IPS DF 4.7 (cell line): ENCODE measurements around the gene NDC80.

Experiments
- DNase-seq: peaks from one replicate; pipeline ENCODE4 v3.0.0-alpha.2; 2013; ENCODE audit warnings: low spot score; ENCODE audit errors: extremely low read depth

Gene NDC80

DNA sequence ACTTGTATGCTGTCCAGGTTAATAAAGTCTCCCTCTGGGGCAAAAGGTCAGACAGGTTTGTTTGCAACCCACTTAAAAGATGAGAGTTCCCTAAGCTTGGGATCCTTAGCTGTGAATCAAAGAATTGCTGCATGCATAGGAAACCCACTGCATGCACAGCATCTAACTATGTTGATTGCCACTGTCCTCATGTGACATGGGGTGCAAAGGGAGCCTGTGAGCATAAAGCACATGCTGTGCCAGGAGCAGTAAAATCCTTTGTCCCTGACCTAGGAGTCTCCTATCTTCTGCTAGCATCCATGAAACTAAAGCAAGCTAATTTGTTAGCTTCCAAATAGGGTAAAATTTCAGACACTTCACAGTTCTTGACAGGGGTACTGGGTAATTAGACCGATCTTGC, 13.8 kb upstream of the NDC80 start:
- DNase-seq = no peak

GRCh38 chr18:2559249-2559648, 12.1 kb upstream of the NDC80 start:
- no peak for DNase-seq

GRCh38 chr18:2564373-2564772, 7.0 kb upstream of the NDC80 start:
- no peak for DNase-seq

GRCh38 chr18:2568129-2568528, 3.2 kb upstream of the NDC80 start:
- DNase-seq = no peak

- no peak for DNase-seq
Observed at GRCh38 chr18:2568605-2569004, 2.8 kb upstream of the NDC80 start.

DNA sequence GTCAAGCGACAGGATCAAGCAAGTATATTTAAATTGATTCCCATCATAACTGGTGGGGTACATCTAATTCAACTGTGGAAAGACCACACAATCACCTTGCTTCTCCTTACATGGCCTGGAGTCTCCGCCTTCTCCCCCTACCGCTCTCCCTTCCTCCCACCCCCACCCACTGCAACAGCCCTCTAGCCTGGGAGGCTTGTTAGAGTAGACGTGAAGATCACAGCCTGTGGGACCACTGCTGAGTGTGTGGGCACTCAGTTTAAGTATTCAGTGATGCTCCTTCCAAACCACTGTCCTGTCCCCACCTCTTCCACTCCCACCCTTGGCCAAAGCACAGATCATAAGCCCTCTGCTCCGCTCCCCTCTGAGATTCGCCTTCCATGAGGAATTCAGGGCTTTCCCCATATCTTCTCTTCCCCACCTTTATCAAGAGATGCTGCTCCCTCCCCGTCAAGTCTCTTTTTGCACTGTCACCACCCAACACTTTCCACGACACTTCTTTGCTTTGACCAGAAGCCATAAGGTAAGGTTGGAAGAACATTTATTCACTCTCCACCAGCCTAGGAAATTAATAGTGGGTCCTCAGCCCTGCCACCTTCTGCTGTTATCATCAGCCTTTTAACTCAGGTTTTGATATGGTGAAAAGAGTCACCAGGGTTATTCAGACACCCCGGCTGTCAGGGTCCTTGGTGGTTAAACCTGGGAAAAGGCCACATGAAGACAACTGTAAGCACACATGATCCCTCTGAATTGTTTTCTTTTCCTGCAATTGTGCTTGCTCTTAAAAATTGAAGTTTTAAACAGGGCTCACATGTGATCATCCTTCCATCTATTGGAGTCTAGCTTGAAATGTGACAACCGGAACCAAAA, 1.8 kb upstream of the NDC80 start:
- DNase-seq = no peak

GRCh38 chr18:2570772-2571199, 571 bp upstream of the NDC80 start:
- DNase-seq = no peak

- DNase-seq = no peak
Observed at GRCh38 chr18:2572171-2572569, 813 bp downstream of the NDC80 start.

- DNase-seq = no peak
Observed at GRCh38 chr18:2572892-2573291, 1.5 kb downstream of the NDC80 start.

DNA sequence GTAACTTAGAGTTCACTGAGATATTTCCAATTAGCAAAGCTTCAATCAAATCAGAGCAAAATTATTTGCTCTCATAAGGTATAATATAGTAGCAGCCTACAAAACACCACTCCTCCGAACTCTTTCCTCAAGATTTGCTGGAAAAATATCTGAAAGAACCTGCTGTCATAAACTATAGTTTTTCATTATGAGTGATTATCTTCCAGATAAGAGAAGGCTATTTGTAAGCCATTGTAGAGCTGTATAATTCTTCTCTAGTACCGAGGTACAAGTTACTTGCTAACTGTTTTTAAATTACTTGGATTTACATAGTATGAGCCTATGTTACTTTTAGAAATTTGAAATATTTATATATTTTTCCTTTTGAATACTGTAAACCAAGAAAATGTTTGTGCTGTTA, 2.1 kb downstream of the NDC80 start:
- no peak for DNase-seq

GRCh38 chr18:2587788-2588187, 16.4 kb downstream of the NDC80 start:
- DNase-seq = no peak

- DNase-seq = no peak
Observed at GRCh38 chr18:2588666-2589344, 17.4 kb downstream of the NDC80 start.

GRCh38 chr18:2589345-2590068, 18.1 kb downstream of the NDC80 start:
- DNase-seq = no peak

DNA sequence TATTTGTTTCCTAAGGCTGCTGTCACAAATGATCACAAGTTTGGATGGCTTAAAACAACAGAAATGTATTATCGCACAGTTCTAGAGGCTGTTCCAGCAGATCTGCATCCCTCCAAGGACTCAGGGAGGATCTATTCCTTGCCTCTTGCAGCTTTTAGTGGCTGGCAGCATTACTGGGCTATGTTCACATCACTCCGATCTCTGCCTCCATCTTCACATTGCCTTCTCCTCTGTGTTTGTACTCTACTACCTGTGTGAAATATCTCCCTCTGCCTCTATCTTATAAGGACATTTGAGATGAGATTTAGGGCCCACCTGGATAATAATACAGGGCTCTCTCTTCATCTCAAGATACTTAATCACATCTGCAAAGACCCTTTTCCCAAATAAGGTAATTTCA, 18.9 kb downstream of the NDC80 start:
- DNase-seq = no peak

- DNase-seq = no peak
Observed at GRCh38 chr18:2597639-2598038, 26.3 kb downstream of the NDC80 start.

GRCh38 chr18:2602844-2603243, 31.5 kb downstream of the NDC80 start:
- DNase-seq = no peak

DNA sequence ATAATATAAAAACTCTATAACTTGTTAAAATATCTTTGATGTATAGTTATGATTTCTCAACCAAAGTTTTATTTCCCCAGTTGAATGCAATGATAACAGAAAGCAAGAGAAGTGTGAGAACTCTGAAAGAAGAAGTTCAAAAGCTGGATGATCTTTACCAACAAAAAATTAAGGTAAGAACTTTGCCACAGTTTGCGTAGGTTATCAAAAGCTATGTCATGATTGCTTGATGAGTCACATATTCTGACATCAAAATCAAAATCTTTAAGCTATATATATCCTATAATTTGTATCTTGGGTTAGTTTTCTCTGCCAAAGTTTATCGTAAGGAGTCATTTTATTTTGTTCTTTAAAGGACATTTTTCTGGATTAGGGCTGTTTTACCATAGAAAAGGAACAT, 35.0 kb downstream of the NDC80 start:
- DNase-seq = no peak

GRCh38 chr18:2609604-2610003, 38.2 kb downstream of the NDC80 start:
- DNase-seq = no peak

GRCh38 chr18:2610549-2610948, 39.2 kb downstream of the NDC80 start:
- DNase-seq = no peak

- DNase-seq = no peak
Observed at GRCh38 chr18:2612996-2613395, 41.6 kb downstream of the NDC80 start.

GRCh38 chr18:2617401-2617998, 46.1 kb downstream of the NDC80 start:
- DNase-seq = no peak

- no peak for DNase-seq
Observed at GRCh38 chr18:2618009-2618408, 46.7 kb downstream of the NDC80 start.
